ENCODE data around the gene SPAG6.

DNA sequence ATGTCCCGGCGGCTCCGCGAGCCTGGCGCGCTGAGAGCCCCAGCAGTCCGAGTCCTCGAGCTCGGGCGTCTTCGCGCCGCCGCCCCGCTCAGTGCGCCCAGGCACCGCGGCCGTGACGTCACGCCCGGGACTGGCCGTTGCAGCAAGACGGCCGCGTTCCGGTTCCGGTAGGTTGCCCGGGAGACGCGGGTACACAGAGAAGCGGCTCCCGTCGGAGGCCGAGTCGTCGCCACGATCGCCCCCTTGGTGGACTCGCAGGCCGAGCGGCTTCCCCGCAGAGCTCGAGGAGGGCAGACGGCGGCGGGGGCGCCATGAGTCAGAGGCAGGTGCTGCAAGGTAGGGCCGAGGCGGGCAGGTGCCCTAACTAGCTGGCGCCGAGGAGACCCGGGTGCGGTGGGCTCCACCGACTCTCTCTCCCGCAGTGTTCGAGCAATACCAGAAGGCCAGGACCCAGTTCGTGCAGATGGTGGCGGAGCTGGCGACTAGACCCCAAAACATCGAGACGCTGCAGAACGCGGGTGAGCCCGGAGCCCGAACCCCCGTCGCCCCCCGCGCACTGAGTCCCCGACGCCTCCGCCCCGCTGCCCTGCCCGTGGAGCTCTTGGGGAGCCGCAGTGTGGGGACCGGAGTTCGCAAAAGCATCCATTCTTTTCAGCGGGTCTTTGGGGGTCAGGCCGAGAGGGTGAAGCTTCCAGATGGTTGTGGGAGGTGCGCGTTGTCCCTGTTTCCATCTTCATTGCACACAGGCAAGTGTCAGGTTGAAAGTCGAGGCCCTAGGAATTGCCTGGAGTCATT is at the start of gene SPAG6:
- TF ChIP-seq, protein P1, sequence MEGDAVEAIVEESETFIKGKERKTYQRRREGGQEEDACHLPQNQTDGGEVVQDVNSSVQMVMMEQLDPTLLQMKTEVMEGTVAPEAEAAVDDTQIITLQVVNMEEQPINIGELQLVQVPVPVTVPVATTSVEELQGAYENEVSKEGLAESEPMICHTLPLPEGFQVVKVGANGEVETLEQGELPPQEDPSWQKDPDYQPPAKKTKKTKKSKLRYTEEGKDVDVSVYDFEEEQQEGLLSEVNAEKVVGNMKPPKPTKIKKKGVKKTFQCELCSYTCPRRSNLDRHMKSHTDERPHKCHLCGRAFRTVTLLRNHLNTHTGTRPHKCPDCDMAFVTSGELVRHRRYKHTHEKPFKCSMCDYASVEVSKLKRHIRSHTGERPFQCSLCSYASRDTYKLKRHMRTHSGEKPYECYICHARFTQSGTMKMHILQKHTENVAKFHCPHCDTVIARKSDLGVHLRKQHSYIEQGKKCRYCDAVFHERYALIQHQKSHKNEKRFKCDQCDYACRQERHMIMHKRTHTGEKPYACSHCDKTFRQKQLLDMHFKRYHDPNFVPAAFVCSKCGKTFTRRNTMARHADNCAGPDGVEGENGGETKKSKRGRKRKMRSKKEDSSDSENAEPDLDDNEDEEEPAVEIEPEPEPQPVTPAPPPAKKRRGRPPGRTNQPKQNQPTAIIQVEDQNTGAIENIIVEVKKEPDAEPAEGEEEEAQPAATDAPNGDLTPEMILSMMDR (IDR thresholded peaks at IDR 0.05) = peak in 1 of 6 experiments; percentile 21
- TF ChIP-seq POLR2AphosphoS5 (IDR thresholded peaks at IDR 0.05) = peak in 1 of 2 donors; percentile 36

Measured in upper lobe of left lung (tissue), 4 donors.